ENCODE measurements around the gene MSANTD2. TPM values are rescaled to one million over a fixed set of nuclear protein-coding genes. Genes with fewer than 3 reads are reported as not detected.

Gene MSANTD2
- total and polyA plus RNA-seq, 7 experiments from 2014 or later: 3.8 to 29.5 (median 12.1) TPM

GRCh38 chr11:124732230-124732629 is 68.0 kb downstream of the MSANTD2 start:
- no peaks in the 10 kb centered on the region for H3K9me3 Mint-ChIP-seq
- no peak overlapping the region for H3K27ac Mint-ChIP-seq
- CTCF ChIA-PET: no interaction called here

GRCh38 chr11:124729571-124729970 is 70.6 kb downstream of the MSANTD2 start:
- Mint-ChIP-seq H3K27me3 (peaks cover 6 to 30% (median 7%) of the 10 kb centered on the region in 5 donors), H3K9me3 (no peaks in the 10 kb centered on the region), H3K27ac (no peak overlapping the region), H3K4me1 (peaks cover 0 to 20% (median 13%) of the 10 kb centered on the region in 7 donors), H3K4me3 (no peak overlapping the region), H3K36me3 (no peaks in the 10 kb centered on the region)
- ATAC-seq (no peak), DNase-seq (no peak)
- no peak overlapping the region for H3K4me3 ChIP-seq (ENCODE audit: low read length)
- H3K36me3 ChIP-seq (ENCODE audit: control insufficient read depth in 2 of 3, insufficient read depth in 3 of 3, low read length in 3 of 3): no peaks in the 10 kb centered on the region
- no peaks in the 10 kb centered on the region for H3K4me1 ChIP-seq (ENCODE audit: control insufficient read depth in 2 of 2, insufficient read depth in 2 of 2, low read length in 2 of 2)
- ChIA-PET CTCF (interaction anchor here (1.1 kb wide), 1 partner anchor 59 kb away, joined by 3 read pairs; no protein-coding TSS in a partner anchor), POLR2A (no interaction called here)
- H3K9me3 ChIP-seq (ENCODE audit: control insufficient read depth in 2 of 3, low read length in 3 of 3): no peaks in the 10 kb centered on the region
- H3K27ac ChIP-seq (ENCODE audit: low read depth, low read length): no peak overlapping the region
- H3K27me3 ChIP-seq (ENCODE audit: control insufficient read depth in 2 of 2, insufficient read depth in 2 of 2, low read length in 2 of 2): no peaks in the 10 kb centered on the region
- intact Hi-C loops (cut with micrococcal nuclease): no loop called here

More at GRCh38 chr11:124732230-124732629, 68.0 kb downstream of the MSANTD2 start:
- no peak overlapping the region for H3K4me3 ChIP-seq (ENCODE audit: low read length)
- peak; percentile 59 for ATAC-seq
- Mint-ChIP-seq H3K36me3 (no peaks in the 10 kb centered on the region), H3K27me3 (peaks cover 0 to 33% (median 0%) of the 10 kb centered on the region in 5 donors), H3K4me1 (peaks cover 0 to 8% (median 0%) of the 10 kb centered on the region in 7 donors), H3K4me3 (no peak overlapping the region)
- H3K36me3 ChIP-seq (ENCODE audit: control insufficient read depth in 2 of 3, insufficient read depth in 3 of 3, low read length in 3 of 3): no peaks in the 10 kb centered on the region
- no peaks in the 10 kb centered on the region for H3K4me1 ChIP-seq (ENCODE audit: control insufficient read depth in 2 of 2, insufficient read depth in 2 of 2, low read length in 2 of 2)
- DNase-seq: no peak
- H3K27me3 ChIP-seq (ENCODE audit: control insufficient read depth in 2 of 2, insufficient read depth in 2 of 2, low read length in 2 of 2): no peaks in the 10 kb centered on the region
- H3K27ac ChIP-seq (ENCODE audit: low read depth, low read length): no peak overlapping the region
- POLR2A ChIA-PET: no interaction called here
- no peaks in the 10 kb centered on the region for H3K9me3 ChIP-seq (ENCODE audit: control insufficient read depth in 2 of 3, low read length in 3 of 3)
- intact Hi-C loops (cut with micrococcal nuclease): no loop called here

GRCh38 chr11:124728134-124728533 is 72.1 kb downstream of the MSANTD2 start:
- H3K4me3 Mint-ChIP-seq: no peak overlapping the region
- H3K9me3 Mint-ChIP-seq: no peaks in the 10 kb centered on the region
- no peak overlapping the region for H3K27ac Mint-ChIP-seq
- H3K36me3 ChIP-seq (ENCODE audit: control insufficient read depth in 2 of 3, insufficient read depth in 3 of 3, low read length in 3 of 3): no peaks in the 10 kb centered on the region
- H3K4me1 Mint-ChIP-seq: peaks cover 0 to 20% (median 13%) of the 10 kb centered on the region in 7 donors
- ChIA-PET POLR2A (no interaction called here), CTCF (no interaction called here)
- no peak for DNase-seq
- no peaks in the 10 kb centered on the region for H3K36me3 Mint-ChIP-seq
- no peaks in the 10 kb centered on the region for H3K27me3 ChIP-seq (ENCODE audit: control insufficient read depth in 2 of 2, insufficient read depth in 2 of 2, low read length in 2 of 2)
- H3K4me3 ChIP-seq (ENCODE audit: low read length): no peak overlapping the region
- H3K9me3 ChIP-seq (ENCODE audit: control insufficient read depth in 2 of 3, low read length in 3 of 3): no peaks in the 10 kb centered on the region
- H3K27me3 Mint-ChIP-seq: peaks cover 6 to 40% (median 8%) of the 10 kb centered on the region in 5 donors
- H3K27ac ChIP-seq (ENCODE audit: low read depth, low read length): no peak overlapping the region
- no peaks in the 10 kb centered on the region for H3K4me1 ChIP-seq (ENCODE audit: control insufficient read depth in 2 of 2, insufficient read depth in 2 of 2, low read length in 2 of 2)
- no peak for ATAC-seq
- intact Hi-C loops (cut with micrococcal nuclease): no loop called here

- H3K9me3 Mint-ChIP-seq: no peaks in the 10 kb centered on the region
- H3K36me3 Mint-ChIP-seq: no peaks in the 10 kb centered on the region
- H3K36me3 ChIP-seq (ENCODE audit: control insufficient read depth in 2 of 3, insufficient read depth in 3 of 3, low read length in 3 of 3): no peaks in the 10 kb centered on the region
- intact Hi-C loops (cut with micrococcal nuclease): no loop called here
- no peak overlapping the region for H3K4me3 ChIP-seq (ENCODE audit: low read length)
- no peak overlapping the region for H3K4me3 Mint-ChIP-seq
- H3K4me1 ChIP-seq (ENCODE audit: control insufficient read depth in 2 of 2, insufficient read depth in 2 of 2, low read length in 2 of 2): peaks cover 0 to 2% of the 10 kb centered on the region in 2 donors
- no peak for DNase-seq
- H3K27ac ChIP-seq (ENCODE audit: low read depth, low read length): no peak overlapping the region
- peaks cover 6 to 47% (median 15%) of the 10 kb centered on the region in 5 donors for H3K27me3 Mint-ChIP-seq
- H3K9me3 ChIP-seq (ENCODE audit: control insufficient read depth in 2 of 3, low read length in 3 of 3): no peaks in the 10 kb centered on the region
- no peak for ATAC-seq
- no peaks in the 10 kb centered on the region for H3K27me3 ChIP-seq (ENCODE audit: control insufficient read depth in 2 of 2, insufficient read depth in 2 of 2, low read length in 2 of 2)
- peaks cover 3 to 21% (median 18%) of the 10 kb centered on the region in 7 donors for H3K4me1 Mint-ChIP-seq
- CTCF ChIA-PET: no interaction called here
- POLR2A ChIA-PET: no interaction called here
- H3K27ac Mint-ChIP-seq: no peak overlapping the region
Measured at GRCh38 chr11:124727474-124727873, 72.7 kb downstream of the MSANTD2 start.

- H3K4me3 ChIP-seq (ENCODE audit: low read length): no peak overlapping the region
- H3K36me3 ChIP-seq (ENCODE audit: control insufficient read depth in 2 of 3, insufficient read depth in 3 of 3, low read length in 3 of 3): no peaks in the 10 kb centered on the region
- DNase-seq (no peak), ATAC-seq (no peak)
- Mint-ChIP-seq H3K36me3 (no peaks in the 10 kb centered on the region), H3K27me3 (peaks cover 6 to 63% (median 15%) of the 10 kb centered on the region in 5 donors), H3K9me3 (no peaks in the 10 kb centered on the region), H3K4me1 (peaks cover 6 to 30% (median 23%) of the 10 kb centered on the region in 7 donors), H3K4me3 (no peak overlapping the region), H3K27ac (peak overlapping the region in 1 of 9 donors; percentile 3)
- POLR2A ChIA-PET: interaction anchor here (0.5 to 1.5 kb wide), 2 partner anchors 19 to 64 kb away, joined by 3 read pairs; no protein-coding TSS in a partner anchor
- CTCF ChIA-PET: no interaction called here
- intact Hi-C loops (cut with micrococcal nuclease): no loop called here
- no peaks in the 10 kb centered on the region for H3K27me3 ChIP-seq (ENCODE audit: control insufficient read depth in 2 of 2, insufficient read depth in 2 of 2, low read length in 2 of 2)
- H3K9me3 ChIP-seq (ENCODE audit: control insufficient read depth in 2 of 3, low read length in 3 of 3): no peaks in the 10 kb centered on the region
- H3K27ac ChIP-seq (ENCODE audit: low read depth, low read length): no peak overlapping the region
- H3K4me1 ChIP-seq (ENCODE audit: control insufficient read depth in 2 of 2, insufficient read depth in 2 of 2, low read length in 2 of 2): peaks cover 0 to 5% of the 10 kb centered on the region in 2 donors
Measured at GRCh38 chr11:124725719-124726105, 74.5 kb downstream of the MSANTD2 start.

- ATAC-seq: no peak
- H3K27me3 Mint-ChIP-seq: peaks cover 6 to 68% (median 15%) of the 10 kb centered on the region in 5 donors
- no peaks in the 10 kb centered on the region for H3K36me3 Mint-ChIP-seq
- H3K4me1 Mint-ChIP-seq: peaks cover 6 to 30% (median 23%) of the 10 kb centered on the region in 7 donors
- ChIA-PET POLR2A (interaction anchor here (0.5 to 1.5 kb wide), 2 partner anchors 19 to 64 kb away, joined by 3 read pairs; no protein-coding TSS in a partner anchor), CTCF (no interaction called here)
- intact Hi-C loops (cut with micrococcal nuclease): no loop called here
- peaks cover 0 to 5% of the 10 kb centered on the region in 2 donors for H3K4me1 ChIP-seq (ENCODE audit: control insufficient read depth in 2 of 2, insufficient read depth in 2 of 2, low read length in 2 of 2)
- no peak overlapping the region for H3K27ac ChIP-seq (ENCODE audit: low read depth, low read length)
- no peaks in the 10 kb centered on the region for H3K36me3 ChIP-seq (ENCODE audit: control insufficient read depth in 2 of 3, insufficient read depth in 3 of 3, low read length in 3 of 3)
- no peaks in the 10 kb centered on the region for H3K27me3 ChIP-seq (ENCODE audit: control insufficient read depth in 2 of 2, insufficient read depth in 2 of 2, low read length in 2 of 2)
- DNase-seq: no peak
- H3K9me3 ChIP-seq (ENCODE audit: control insufficient read depth in 2 of 3, low read length in 3 of 3): no peaks in the 10 kb centered on the region
- H3K9me3 Mint-ChIP-seq: no peaks in the 10 kb centered on the region
- no peak overlapping the region for H3K4me3 Mint-ChIP-seq
- no peak overlapping the region for H3K4me3 ChIP-seq (ENCODE audit: low read length)
- no peak overlapping the region for H3K27ac Mint-ChIP-seq
Measured at GRCh38 chr11:124724979-124725718, 75.1 kb downstream of the MSANTD2 start.

GRCh38 chr11:124722176-124722575 is 78.0 kb downstream of the MSANTD2 start:
- no peaks in the 10 kb centered on the region for H3K27me3 ChIP-seq (ENCODE audit: control insufficient read depth in 2 of 2, insufficient read depth in 2 of 2, low read length in 2 of 2)
- Mint-ChIP-seq H3K4me1 (peaks cover 14 to 43% (median 34%) of the 10 kb centered on the region in 7 donors), H3K9me3 (no peaks in the 10 kb centered on the region), H3K36me3 (no peaks in the 10 kb centered on the region), H3K27ac (no peak overlapping the region), H3K4me3 (no peak overlapping the region), H3K27me3 (peaks cover 13 to 86% (median 23%) of the 10 kb centered on the region in 5 donors)
- CTCF ChIA-PET: no interaction called here
- H3K27ac ChIP-seq (ENCODE audit: low read depth, low read length): no peak overlapping the region
- POLR2A ChIA-PET: no interaction called here
- ATAC-seq: no peak
- no peaks in the 10 kb centered on the region for H3K9me3 ChIP-seq (ENCODE audit: control insufficient read depth in 2 of 3, low read length in 3 of 3)
- no peaks in the 10 kb centered on the region for H3K36me3 ChIP-seq (ENCODE audit: control insufficient read depth in 2 of 3, insufficient read depth in 3 of 3, low read length in 3 of 3)
- DNase-seq: no peak
- no peak overlapping the region for H3K4me3 ChIP-seq (ENCODE audit: low read length)
- intact Hi-C loops (cut with micrococcal nuclease): no loop called here
- H3K4me1 ChIP-seq (ENCODE audit: control insufficient read depth in 2 of 2, insufficient read depth in 2 of 2, low read length in 2 of 2): peaks cover 10 to 15% of the 10 kb centered on the region in 2 donors
